ENCODE data around the gene EZH2.

DNA sequence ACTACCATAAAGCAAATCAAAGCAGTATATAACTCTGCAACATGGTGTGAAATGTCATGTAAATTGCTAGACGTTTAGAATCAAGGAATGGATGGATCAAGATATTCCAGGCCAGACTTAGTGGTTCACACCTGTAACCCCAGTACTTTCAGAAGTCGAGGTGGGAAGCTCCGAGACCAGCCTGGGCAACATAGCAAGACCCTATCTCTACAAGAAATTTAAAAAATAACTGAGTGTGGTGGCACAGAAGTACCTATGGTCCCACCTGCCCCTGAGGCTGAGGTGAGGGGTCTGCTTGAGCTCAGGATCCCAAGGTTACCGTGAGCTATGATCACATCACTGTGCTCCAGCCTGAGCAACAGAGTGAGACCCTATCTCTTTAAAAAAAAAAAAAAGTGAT is 2.8 kb upstream of the EZH2 start:
- no peak for TF ChIP-seq EP300 (IDR thresholded peaks at IDR 0.05)
- TF ChIP-seq, protein P1, sequence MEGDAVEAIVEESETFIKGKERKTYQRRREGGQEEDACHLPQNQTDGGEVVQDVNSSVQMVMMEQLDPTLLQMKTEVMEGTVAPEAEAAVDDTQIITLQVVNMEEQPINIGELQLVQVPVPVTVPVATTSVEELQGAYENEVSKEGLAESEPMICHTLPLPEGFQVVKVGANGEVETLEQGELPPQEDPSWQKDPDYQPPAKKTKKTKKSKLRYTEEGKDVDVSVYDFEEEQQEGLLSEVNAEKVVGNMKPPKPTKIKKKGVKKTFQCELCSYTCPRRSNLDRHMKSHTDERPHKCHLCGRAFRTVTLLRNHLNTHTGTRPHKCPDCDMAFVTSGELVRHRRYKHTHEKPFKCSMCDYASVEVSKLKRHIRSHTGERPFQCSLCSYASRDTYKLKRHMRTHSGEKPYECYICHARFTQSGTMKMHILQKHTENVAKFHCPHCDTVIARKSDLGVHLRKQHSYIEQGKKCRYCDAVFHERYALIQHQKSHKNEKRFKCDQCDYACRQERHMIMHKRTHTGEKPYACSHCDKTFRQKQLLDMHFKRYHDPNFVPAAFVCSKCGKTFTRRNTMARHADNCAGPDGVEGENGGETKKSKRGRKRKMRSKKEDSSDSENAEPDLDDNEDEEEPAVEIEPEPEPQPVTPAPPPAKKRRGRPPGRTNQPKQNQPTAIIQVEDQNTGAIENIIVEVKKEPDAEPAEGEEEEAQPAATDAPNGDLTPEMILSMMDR (IDR thresholded peaks at IDR 0.05), result no peak
